CD4-positive, alpha-beta T cell treated with Interferon alpha-2 for 1 hour (primary cell): ENCODE results near the gene TMEM181.
A peak's percentile ranks its signal among the peaks of the same experiment; 100 is the strongest.
"Not testable (repeated sequence)": the region's sequence is repeated elsewhere in the genome, so short reads cannot be mapped to it uniquely, and the experiment has no call there.

Experiments
- DNase-seq, 2 donors: peaks; one replicate each; pipeline ENCODE4 v3.0.0-alpha.2; 2020 to 2022

TMEM181 gene

GRCh38 chr6:158597565-158597964 is 37.7 kb downstream of the TMEM181 start:
- no peak for DNase-seq

GRCh38 chr6:158599635-158600034 is 39.7 kb downstream of the TMEM181 start:
- no peak for DNase-seq

- DNase-seq = no peak
Measured at GRCh38 chr6:158603261-158604047, 43.6 kb downstream of the TMEM181 start.

GRCh38 chr6:158604048-158604406 is 44.1 kb downstream of the TMEM181 start:
- DNase-seq = no peak

GRCh38 chr6:158605266-158605878 is 45.5 kb downstream of the TMEM181 start:
- peak; percentile 47 to 67 for DNase-seq

DNA sequence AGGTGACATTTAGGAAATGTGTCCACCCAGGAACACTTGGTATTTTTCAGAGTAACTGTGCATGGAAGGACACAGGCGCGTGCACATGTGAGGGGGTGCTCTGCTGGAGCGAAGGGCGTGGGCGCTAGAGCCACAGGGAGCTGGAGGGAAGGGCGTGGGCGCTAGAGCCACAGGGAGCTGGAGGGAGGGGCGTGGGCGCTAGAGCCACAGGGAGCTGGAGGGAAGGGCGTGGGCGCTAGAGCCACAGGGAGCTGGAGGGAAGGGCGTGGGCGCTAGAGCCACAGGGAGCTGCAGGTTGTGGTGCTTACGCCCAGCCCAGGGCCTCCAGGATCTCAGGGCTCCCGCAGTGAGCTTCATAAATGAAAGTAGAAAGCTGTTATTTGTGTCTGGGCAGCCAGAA is 46.1 kb downstream of the TMEM181 start:
- not testable (repeated sequence) for DNase-seq

GRCh38 chr6:158606935-158607334 is 47.0 kb downstream of the TMEM181 start:
- DNase-seq = no peak

- DNase-seq = no peak
Measured at GRCh38 chr6:158607411-158608170, 47.7 kb downstream of the TMEM181 start.

- no peak for DNase-seq
Measured at GRCh38 chr6:158608221-158608620, 48.3 kb downstream of the TMEM181 start.

- DNase-seq = no peak
Measured at GRCh38 chr6:158609455-158610155, 49.7 kb downstream of the TMEM181 start.

GRCh38 chr6:158610319-158610968 is 50.6 kb downstream of the TMEM181 start:
- DNase-seq = no peak

GRCh38 chr6:158611039-158611438 is 51.1 kb downstream of the TMEM181 start:
- DNase-seq = no peak

GRCh38 chr6:158611541-158612370 is 51.9 kb downstream of the TMEM181 start:
- no peak for DNase-seq

- not testable (repeated sequence) for DNase-seq
Measured at GRCh38 chr6:158614606-158615005, 54.7 kb downstream of the TMEM181 start.

DNA sequence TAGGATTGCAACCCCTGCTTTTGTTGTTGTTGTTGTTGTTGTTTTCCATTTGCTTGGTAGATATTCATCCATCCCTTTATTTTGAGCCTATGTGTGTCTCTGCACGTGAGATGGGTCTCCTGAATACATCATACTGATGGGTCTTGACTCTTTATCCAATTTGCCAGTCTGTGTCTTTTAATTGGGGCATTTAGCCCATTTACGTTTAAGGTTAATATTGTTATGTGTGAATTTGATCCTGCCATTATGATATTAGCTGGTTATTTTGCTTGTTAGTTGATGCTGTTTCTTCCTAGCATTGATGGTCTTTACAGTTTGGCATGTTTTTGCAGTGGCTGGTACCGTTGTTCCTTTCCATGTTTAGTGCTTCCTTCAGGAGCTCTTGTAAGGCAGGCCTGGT is 58.4 kb downstream of the TMEM181 start:
- not testable (repeated sequence) for DNase-seq

DNA sequence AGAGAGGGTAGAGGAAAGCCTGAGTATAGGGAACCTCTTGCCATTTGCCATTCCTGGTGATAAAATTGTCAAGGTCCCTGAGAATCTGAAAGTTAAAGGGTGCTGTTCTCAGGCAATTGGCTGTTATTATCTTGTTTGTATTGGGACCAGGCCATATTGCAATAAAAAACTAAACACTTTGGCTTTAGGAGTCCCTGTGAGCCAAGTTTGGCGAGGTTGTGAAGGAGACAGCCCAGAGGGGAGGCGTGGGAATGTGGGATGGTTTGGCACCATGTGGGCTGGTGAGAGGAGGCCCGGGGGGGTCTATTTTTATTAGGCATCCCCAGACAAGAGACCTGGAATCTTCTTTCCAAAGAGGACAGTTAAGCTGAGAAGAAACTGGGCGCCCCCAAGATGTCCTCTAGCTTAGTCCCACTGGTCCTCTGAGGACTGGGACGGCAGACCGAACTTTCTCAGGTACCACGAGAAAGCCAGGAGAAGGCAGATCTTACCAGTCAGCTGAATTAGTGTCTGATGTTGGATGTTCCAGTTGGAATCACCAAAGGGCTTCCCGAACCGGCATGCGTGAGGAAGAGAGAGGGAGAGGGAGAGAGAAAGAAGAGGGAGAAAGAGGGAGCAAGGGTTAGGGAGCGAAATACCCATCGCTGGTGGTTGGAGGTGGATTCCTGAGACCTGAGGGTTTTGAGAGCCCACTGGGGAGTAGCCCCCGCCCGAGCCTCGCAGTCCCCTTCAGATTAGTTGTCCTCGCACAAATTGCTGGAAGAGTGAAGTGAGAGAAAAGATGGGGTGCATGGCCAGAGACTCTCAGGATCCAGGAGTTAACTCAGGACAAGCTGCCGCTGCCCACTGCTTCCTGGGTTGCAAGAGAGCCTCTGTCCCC is 60.3 kb downstream of the TMEM181 start:
- no peak for DNase-seq

GRCh38 chr6:158620963-158621693 is 61.2 kb downstream of the TMEM181 start:
- DNase-seq = no peak

GRCh38 chr6:158621694-158622544 is 62.0 kb downstream of the TMEM181 start:
- no peak for DNase-seq
